Activated CD4-positive, alpha-beta T cell treated with anti-CD3 and anti-CD28 coated beads, Interleukin-2, amount 10 ng/mL, durations not matched to agents 7 days and 5 days (primary cell): Measurements from ENCODE around the gene REV3L. TPM values are rescaled to one million over a fixed set of nuclear protein-coding genes. Genes with fewer than 3 reads are reported as not detected.
"Not testable (repeated sequence)": the region's sequence is repeated elsewhere in the genome, so short reads cannot be mapped to it uniquely, and the experiment has no call there.

Experiments
- CTCF ChIA-PET: fragments of 350-600 bp; sonication (Branson Sonifier 250); formaldehyde crosslinking; loops from one replicate; lab custom pipeline; 2021; ENCODE audit warnings: antibody characterized with exemption; lab: Charles Lee
- POLR2A ChIA-PET: fragments of 350-600 bp; sonication (Branson Sonifier 250); formaldehyde crosslinking; loops from one replicate; lab custom pipeline; 2021; ENCODE audit warnings: antibody characterized with exemption; lab: Charles Lee
- DNase-seq: peaks from one replicate; pipeline ENCODE4 v3.0.0-alpha.2; 2020
- H3K27ac Mint-ChIP-seq: one replicate; pipeline ENCODE4 v1.8.0; 2021; ENCODE audit warnings: mild to moderate bottlenecking, moderate library complexity, mixed read lengths
- H3K27me3 Mint-ChIP-seq: one replicate; pipeline ENCODE4 v1.8.0; 2021; ENCODE audit warnings: mixed read lengths
- H3K36me3 Mint-ChIP-seq: one replicate; pipeline ENCODE4 v1.8.0; 2021; ENCODE audit warnings: low read depth, mixed read lengths
- H3K4me1 Mint-ChIP-seq: one replicate; pipeline ENCODE4 v1.8.0; 2021; ENCODE audit warnings: mixed read lengths
- H3K4me3 Mint-ChIP-seq: one replicate; pipeline ENCODE4 v1.8.0; 2021; ENCODE audit warnings: mild to moderate bottlenecking, moderate library complexity, mixed read lengths
- H3K9me3 Mint-ChIP-seq: one replicate; pipeline ENCODE4 v1.8.0; 2021; ENCODE audit warnings: mixed read lengths
- total RNA-seq, 2 experiments: library from RNA; stranded (reverse); gene quantifications; one replicate each; pipeline ENCODE4 v1.2.3, GENCODE V29; 2021

REV3L gene
- total RNA-seq, 2 experiments from 2014 or later = 26.1 to 38.9 TPM

- ChIA-PET POLR2A (no interaction called here), CTCF (interaction anchor here (0.6 to 1.5 kb wide), 4 partner anchors 9 to 976 kb away, joined by 3 to 5 read pairs (median 3); a partner anchor contains a TSS)
- peaks cover 24% of the 10 kb centered on the region for H3K36me3 Mint-ChIP-seq
- peak overlapping the region; percentile 89 for H3K27ac Mint-ChIP-seq
- H3K4me1 Mint-ChIP-seq = peaks cover 44% of the 10 kb centered on the region
- DNase-seq = no peak
- no peak overlapping the region for H3K4me3 Mint-ChIP-seq
- no peaks in the 10 kb centered on the region for H3K9me3 Mint-ChIP-seq
- no peaks in the 10 kb centered on the region for H3K27me3 Mint-ChIP-seq
These were observed 3.5 kb upstream of the REV3L start for GRCh38 chr6:111486475-111486874.

- peak overlapping the region; percentile 38 for H3K4me3 Mint-ChIP-seq
- H3K9me3 Mint-ChIP-seq = no peaks in the 10 kb centered on the region
- ChIA-PET POLR2A (interaction anchor here (0.6 kb wide), 1 partner anchor 130 kb away, joined by 3 read pairs; no protein-coding TSS in a partner anchor), CTCF (interaction anchor here (1.4 to 1.5 kb wide), 3 partner anchors 10 to 558 kb away, joined by 3 to 6 read pairs (median 3); no protein-coding TSS in a partner anchor)
- peaks cover 51% of the 10 kb centered on the region for H3K4me1 Mint-ChIP-seq
- DNase-seq = no peak
- peaks cover 24% of the 10 kb centered on the region for H3K36me3 Mint-ChIP-seq
- H3K27ac Mint-ChIP-seq = no peak overlapping the region
- H3K27me3 Mint-ChIP-seq = no peaks in the 10 kb centered on the region
These were observed 2.3 kb upstream of the REV3L start for GRCh38 chr6:111485342-111485741.

- no peaks in the 10 kb centered on the region for H3K27me3 Mint-ChIP-seq
- H3K36me3 Mint-ChIP-seq = peaks cover 21% of the 10 kb centered on the region
- POLR2A ChIA-PET = interaction anchor here (0.6 kb wide), 1 partner anchor 131 kb away, joined by 3 read pairs; no protein-coding TSS in a partner anchor
- H3K4me1 Mint-ChIP-seq = peaks cover 53% of the 10 kb centered on the region
- no peak for DNase-seq
- H3K4me3 Mint-ChIP-seq = peak overlapping the region; percentile 86
- no peaks in the 10 kb centered on the region for H3K9me3 Mint-ChIP-seq
- peak overlapping the region; percentile 98 for H3K27ac Mint-ChIP-seq
- CTCF ChIA-PET = interaction anchor here (0.6 to 2.3 kb wide), 6 partner anchors 24 to 558 kb away, joined by 3 to 18 read pairs (median 4); a partner anchor contains a TSS
These were observed 1.6 kb upstream of the REV3L start for GRCh38 chr6:111484633-111484930.

GRCh38 chr6:111483736-111484632 is 966 bp upstream of the REV3L start:
- peak; percentile 87 for DNase-seq
- CTCF ChIA-PET = interaction anchor here (0.6 to 2.3 kb wide), 7 partner anchors 25 to 559 kb away, joined by 3 to 18 read pairs (median 3); a partner anchor contains a TSS
- POLR2A ChIA-PET = no interaction called here
- peaks cover 58% of the 10 kb centered on the region for H3K4me1 Mint-ChIP-seq
- H3K4me3 Mint-ChIP-seq = peak overlapping the region; percentile 97
- H3K27me3 Mint-ChIP-seq = no peaks in the 10 kb centered on the region
- no peaks in the 10 kb centered on the region for H3K9me3 Mint-ChIP-seq
- peaks cover 21% of the 10 kb centered on the region for H3K36me3 Mint-ChIP-seq
- peak overlapping the region; percentile 98 for H3K27ac Mint-ChIP-seq

- POLR2A ChIA-PET = no interaction called here
- Mint-ChIP-seq H3K4me3 (peak overlapping the region; percentile 97), H3K27me3 (no peaks in the 10 kb centered on the region), H3K36me3 (peaks cover 13% of the 10 kb centered on the region), H3K27ac (peak overlapping the region; percentile 98), H3K4me1 (peaks cover 56% of the 10 kb centered on the region), H3K9me3 (no peaks in the 10 kb centered on the region)
- DNase-seq = peak; percentile 61
- CTCF ChIA-PET = interaction anchor here (1.2 to 2.3 kb wide), 2 partner anchors 223 to 281 kb away, joined by 3 to 18 read pairs; a partner anchor contains a TSS
These were observed 645 bp downstream of the REV3L start for GRCh38 chr6:111482188-111482958.

GRCh38 chr6:111481836-111482187 is 1.2 kb downstream of the REV3L start:
- H3K9me3 Mint-ChIP-seq = no peaks in the 10 kb centered on the region
- peak overlapping the region; percentile 97 for H3K4me3 Mint-ChIP-seq
- ChIA-PET POLR2A (no interaction called here), CTCF (no interaction called here)
- no peaks in the 10 kb centered on the region for H3K27me3 Mint-ChIP-seq
- peaks cover 55% of the 10 kb centered on the region for H3K4me1 Mint-ChIP-seq
- no peak for DNase-seq
- H3K36me3 Mint-ChIP-seq = peaks cover 10% of the 10 kb centered on the region
- peak overlapping the region; percentile 93 for H3K27ac Mint-ChIP-seq

- CTCF ChIA-PET = interaction anchor here (0.6 kb wide), 2 partner anchors 192 to 535 kb away, joined by 3 to 4 read pairs; no protein-coding TSS in a partner anchor
- no peaks in the 10 kb centered on the region for H3K27me3 Mint-ChIP-seq
- H3K36me3 Mint-ChIP-seq = peaks cover 5% of the 10 kb centered on the region
- peak overlapping the region; percentile 97 for H3K4me3 Mint-ChIP-seq
- H3K9me3 Mint-ChIP-seq = no peaks in the 10 kb centered on the region
- H3K27ac Mint-ChIP-seq = peak overlapping the region; percentile 93
- H3K4me1 Mint-ChIP-seq = peaks cover 49% of the 10 kb centered on the region
- POLR2A ChIA-PET = interaction anchor here (0.6 kb wide), 1 partner anchor 62 kb away, joined by 11 read pairs; no protein-coding TSS in a partner anchor
- no peak for DNase-seq
These were observed 1.8 kb downstream of the REV3L start for GRCh38 chr6:111480988-111481822.

GRCh38 chr6:111478749-111479148 is 4.3 kb downstream of the REV3L start:
- no peak overlapping the region for H3K27ac Mint-ChIP-seq
- no peak for DNase-seq
- H3K4me1 Mint-ChIP-seq = peaks cover 38% of the 10 kb centered on the region
- H3K9me3 Mint-ChIP-seq = no peaks in the 10 kb centered on the region
- ChIA-PET POLR2A (interaction anchor here (1.0 kb wide), 1 partner anchor 220 kb away, joined by 4 read pairs; a partner anchor contains a TSS), CTCF (interaction anchor here (0.6 to 1.8 kb wide), 10 partner anchors 13 to 220 kb away, joined by 3 to 27 read pairs (median 4); partner anchors contain the start of gene TRAF3IP2)
- H3K4me3 Mint-ChIP-seq = no peak overlapping the region
- no peaks in the 10 kb centered on the region for H3K27me3 Mint-ChIP-seq
- H3K36me3 Mint-ChIP-seq = peaks cover 3% of the 10 kb centered on the region

GRCh38 chr6:111478064-111478476 is 4.9 kb downstream of the REV3L start:
- ChIA-PET POLR2A (interaction anchor here (1.0 kb wide), 1 partner anchor 219 kb away, joined by 4 read pairs; a partner anchor contains a TSS), CTCF (interaction anchor here (0.6 to 1.8 kb wide), 7 partner anchors 13 to 219 kb away, joined by 3 to 27 read pairs (median 4); partner anchors contain the start of gene TRAF3IP2)
- DNase-seq = no peak
- Mint-ChIP-seq H3K9me3 (no peaks in the 10 kb centered on the region), H3K27me3 (no peaks in the 10 kb centered on the region), H3K36me3 (peaks cover 3% of the 10 kb centered on the region), H3K27ac (no peak overlapping the region), H3K4me3 (no peak overlapping the region), H3K4me1 (peaks cover 42% of the 10 kb centered on the region)

- Mint-ChIP-seq H3K36me3 (peaks cover 3% of the 10 kb centered on the region), H3K4me3 (no peak overlapping the region), H3K4me1 (peaks cover 47% of the 10 kb centered on the region), H3K9me3 (no peaks in the 10 kb centered on the region), H3K27me3 (no peaks in the 10 kb centered on the region), H3K27ac (no peak overlapping the region)
- no peak for DNase-seq
- ChIA-PET CTCF (interaction anchor here (1.4 to 1.8 kb wide), 2 partner anchors 128 to 218 kb away, joined by 3 to 27 read pairs; partner anchors contain the start of gene TRAF3IP2), POLR2A (no interaction called here)
These were observed 5.5 kb downstream of the REV3L start for GRCh38 chr6:111477481-111477938.

- DNase-seq, H3K36me3 Mint-ChIP-seq, H3K27me3 Mint-ChIP-seq, H3K4me3 Mint-ChIP-seq, H3K27ac Mint-ChIP-seq, CTCF ChIA-PET, H3K9me3 Mint-ChIP-seq: not testable (repeated sequence)
- peaks cover 41% of the 10 kb centered on the region for H3K4me1 Mint-ChIP-seq
- POLR2A ChIA-PET = interaction anchor here (0.7 kb wide), 1 partner anchor 115 kb away, joined by 4 read pairs; no protein-coding TSS in a partner anchor
These were observed 7.0 kb downstream of the REV3L start for GRCh38 chr6:111476061-111476460.
